Tibial nerve (tissue), 4 donors: ENCODE measurements around the gene ZFAND3. TPM values are rescaled to one million over a fixed set of nuclear protein-coding genes. Genes with fewer than 3 reads are reported as not detected.
"Not testable (repeated sequence)": the region's sequence is repeated elsewhere in the genome, so short reads cannot be mapped to it uniquely, and the experiment has no call there.

Source experiments
- DNase-seq, 2 donors: peaks; one replicate each; pipeline ENCODE4 v3.0.0-alpha.2; 2019; ENCODE audit warnings: low spot score in 2 of 2
- H3K27ac ChIP-seq, 4 donors: fragments of 200-600 bp; sonication (generic) in 3 of 4; one replicate each; pipeline ENCODE4 v1.5.1; 2017 to 2019; ENCODE audit warnings: mild to moderate bottlenecking in 1 of 4
- H3K27me3 ChIP-seq, 2 donors: fragments of 200-600 bp; sonication (generic) in 1 of 2; one replicate each; pipeline versions ENCODE4 v1.5.1 to v1.6.0; 2017 to 2019
- H3K36me3 ChIP-seq, 3 donors: fragments of 200-600 bp; sonication (generic); one replicate each; pipeline ENCODE4 v1.5.1; 2018 to 2019
- H3K4me1 ChIP-seq, 4 donors: fragments of 200-600 bp; sonication (generic) in 3 of 4; one replicate each; pipeline ENCODE4 v1.5.1; 2017 to 2019
- H3K4me3 ChIP-seq, 4 donors: fragments of 200-600 bp; sonication (generic) in 3 of 4; one replicate each; pipeline ENCODE4 v1.5.1; 2017 to 2019; ENCODE audit warnings: mild to moderate bottlenecking in 1 of 4, moderate library complexity in 1 of 4
- H3K9me3 ChIP-seq, 4 donors: fragments of 200-600 bp; sonication (generic) in 3 of 4; one replicate each; pipeline ENCODE4 v1.5.1; 2017 to 2019
- EP300 ChIP-seq, 2 donors: sonication (generic); formaldehyde crosslinking; IDR thresholded peaks; one replicate each; pipeline ENCODE4 v1.6.1; 2017; ENCODE audit warnings: antibody characterized with exemption in 2 of 2, mild to moderate bottlenecking in 1 of 2
- POLR2A ChIP-seq, 2 donors: fragments of 450-650 bp; IDR thresholded peaks; one replicate each; pipeline ENCODE4 v1.6.1; 2017; ENCODE audit warnings: antibody characterized with exemption in 2 of 2, mild to moderate bottlenecking in 2 of 2, moderate library complexity in 2 of 2
- WGBS, 2 donors: methylation state at CpG; one replicate each; pipeline ENCODE4 v1.1.5; 2018; 5-methylcytosine and 5-hydroxymethylcytosine counted together
- total RNA-seq, 4 donors: library from RNA; depleted of rRNA; stranded (reverse); fragments of >200 nt; gene quantifications; one replicate each; pipeline ENCODE4 v1.1.0, GENCODE V29; 2016
- TF ChIP-seq, protein P1 (sequence below), 5 experiments: fragments of 200-600 bp in 3 of 5; fragments of 450-650 bp in 2 of 5; sonication (generic) in 3 of 5; IDR thresholded peaks; one replicate each; pipeline ENCODE4 v1.5.1; 2016 to 2019; ENCODE audit warnings: antibody characterized with exemption in 5 of 5, mild to moderate bottlenecking in 3 of 5, moderate library complexity in 2 of 5

ZFAND3 gene
- total RNA-seq, 4 donors from 2014 or later = 30.1 to 47.9 (median 39.1) TPM

DNA sequence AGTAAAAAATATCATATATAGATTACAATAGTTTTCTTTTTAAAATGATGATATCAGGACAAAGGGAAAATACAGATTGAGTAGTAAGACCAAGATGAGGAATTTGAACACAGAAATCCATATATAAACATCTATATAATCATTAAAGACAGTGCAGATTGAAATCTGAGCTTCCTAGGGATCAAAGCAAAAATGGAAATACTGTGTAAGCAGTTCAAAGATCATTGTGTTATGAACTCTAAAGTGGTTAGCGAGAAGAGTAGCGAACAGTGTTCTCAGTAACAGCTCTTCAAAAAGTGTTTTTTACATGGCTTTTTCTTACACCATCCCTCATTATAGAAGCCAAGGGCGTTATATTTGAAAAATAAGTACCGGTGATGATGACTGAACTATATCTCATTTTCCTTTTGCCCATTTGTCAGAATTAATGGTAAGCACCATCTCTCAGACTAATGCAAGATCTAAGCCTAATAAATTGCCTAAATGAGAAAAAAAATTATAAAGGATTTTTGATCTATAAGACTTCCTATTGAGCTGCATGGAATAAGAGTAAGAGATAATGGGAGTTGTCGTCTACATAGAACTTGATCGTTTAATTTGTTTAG, 226.3 kb downstream of the ZFAND3 start:
- H3K4me1 ChIP-seq = peaks cover 0 to 2% (median 0%) of the 10 kb centered on the region in 4 donors
- DNase-seq = no peak
- TF ChIP-seq, protein P1, sequence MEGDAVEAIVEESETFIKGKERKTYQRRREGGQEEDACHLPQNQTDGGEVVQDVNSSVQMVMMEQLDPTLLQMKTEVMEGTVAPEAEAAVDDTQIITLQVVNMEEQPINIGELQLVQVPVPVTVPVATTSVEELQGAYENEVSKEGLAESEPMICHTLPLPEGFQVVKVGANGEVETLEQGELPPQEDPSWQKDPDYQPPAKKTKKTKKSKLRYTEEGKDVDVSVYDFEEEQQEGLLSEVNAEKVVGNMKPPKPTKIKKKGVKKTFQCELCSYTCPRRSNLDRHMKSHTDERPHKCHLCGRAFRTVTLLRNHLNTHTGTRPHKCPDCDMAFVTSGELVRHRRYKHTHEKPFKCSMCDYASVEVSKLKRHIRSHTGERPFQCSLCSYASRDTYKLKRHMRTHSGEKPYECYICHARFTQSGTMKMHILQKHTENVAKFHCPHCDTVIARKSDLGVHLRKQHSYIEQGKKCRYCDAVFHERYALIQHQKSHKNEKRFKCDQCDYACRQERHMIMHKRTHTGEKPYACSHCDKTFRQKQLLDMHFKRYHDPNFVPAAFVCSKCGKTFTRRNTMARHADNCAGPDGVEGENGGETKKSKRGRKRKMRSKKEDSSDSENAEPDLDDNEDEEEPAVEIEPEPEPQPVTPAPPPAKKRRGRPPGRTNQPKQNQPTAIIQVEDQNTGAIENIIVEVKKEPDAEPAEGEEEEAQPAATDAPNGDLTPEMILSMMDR (IDR thresholded peaks at IDR 0.05) = no peak
- TF ChIP-seq EP300 (IDR thresholded peaks at IDR 0.05) (no peak), POLR2A (IDR thresholded peaks at IDR 0.05) (no peak)
- no peak overlapping the region for H3K27ac ChIP-seq
- 87% methylated on average over 6 of the region's 6 CpGs for WGBS, 2 donors
- H3K36me3 ChIP-seq = no peaks in the 10 kb centered on the region
- H3K27me3 ChIP-seq = no peaks in the 10 kb centered on the region
- no peaks in the 10 kb centered on the region for H3K9me3 ChIP-seq
- no peak overlapping the region for H3K4me3 ChIP-seq

DNA sequence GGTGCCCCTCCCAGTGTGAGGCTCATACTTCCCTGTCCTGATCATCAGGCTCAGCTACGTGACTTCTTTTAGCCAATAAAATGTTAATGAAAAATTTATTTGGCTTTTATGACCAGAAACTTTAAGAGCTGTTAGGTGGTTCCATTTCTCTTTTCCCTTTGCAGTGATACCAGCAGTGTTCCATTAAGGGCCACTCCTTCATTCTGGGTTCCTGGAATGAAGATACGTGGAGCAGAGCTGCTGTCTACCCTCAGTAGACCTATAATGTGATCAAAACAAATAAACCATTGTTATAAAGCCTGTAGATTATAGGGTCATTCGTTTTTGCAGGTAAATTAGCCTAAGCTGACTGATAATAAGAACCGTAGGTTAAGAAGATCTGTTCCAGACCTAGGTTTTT, 228.0 kb downstream of the ZFAND3 start:
- 90 to 93% methylated on average over 4 of the region's 4 CpGs for WGBS, 2 donors

DNA sequence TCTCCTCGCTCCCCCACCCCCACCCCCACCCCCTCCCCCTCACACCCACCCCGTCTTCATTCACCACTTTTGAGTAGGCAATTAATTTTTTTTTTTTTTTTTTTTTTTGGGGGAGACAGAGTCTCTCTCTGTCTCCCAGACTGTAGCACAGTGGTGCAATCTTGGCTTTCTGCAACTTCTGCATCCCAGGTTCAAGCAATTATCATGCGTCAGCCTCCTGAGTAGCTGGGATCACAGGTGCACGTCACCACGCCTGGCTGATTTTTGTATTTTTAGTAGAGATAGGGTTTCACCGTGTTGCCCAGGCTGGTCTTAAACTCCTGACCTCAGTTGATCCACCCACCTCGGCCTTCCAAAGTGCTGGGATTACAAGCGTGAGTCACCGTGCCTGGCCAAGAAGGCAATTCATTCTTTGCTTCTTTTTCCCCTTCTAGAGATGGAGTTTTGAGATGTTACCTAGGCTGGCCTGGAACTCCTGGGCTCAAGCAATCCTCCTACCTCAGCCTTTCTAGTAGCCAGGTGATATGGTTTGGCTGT, 230.4 kb downstream of the ZFAND3 start:
- not testable (repeated sequence) for H3K36me3 ChIP-seq, H3K4me3 ChIP-seq, DNase-seq, H3K4me1 ChIP-seq, H3K27ac ChIP-seq, H3K9me3 ChIP-seq, H3K27me3 ChIP-seq
- WGBS, 2 donors = 79 to 94% methylated on average over 9 of the region's 9 CpGs

More for the DNA sequence above, 228.0 kb downstream of the ZFAND3 start:
- no peaks in the 10 kb centered on the region for H3K4me1 ChIP-seq
- DNase-seq = no peak
- no peaks in the 10 kb centered on the region for H3K36me3 ChIP-seq
- H3K4me3 ChIP-seq = no peak overlapping the region
- H3K27me3 ChIP-seq = no peaks in the 10 kb centered on the region
- no peak overlapping the region for H3K27ac ChIP-seq
- H3K9me3 ChIP-seq = no peaks in the 10 kb centered on the region
- TF ChIP-seq EP300 (IDR thresholded peaks at IDR 0.05) (no peak), POLR2A (IDR thresholded peaks at IDR 0.05) (no peak)
- TF ChIP-seq, protein P1 (IDR thresholded peaks at IDR 0.05) = no peak

DNA sequence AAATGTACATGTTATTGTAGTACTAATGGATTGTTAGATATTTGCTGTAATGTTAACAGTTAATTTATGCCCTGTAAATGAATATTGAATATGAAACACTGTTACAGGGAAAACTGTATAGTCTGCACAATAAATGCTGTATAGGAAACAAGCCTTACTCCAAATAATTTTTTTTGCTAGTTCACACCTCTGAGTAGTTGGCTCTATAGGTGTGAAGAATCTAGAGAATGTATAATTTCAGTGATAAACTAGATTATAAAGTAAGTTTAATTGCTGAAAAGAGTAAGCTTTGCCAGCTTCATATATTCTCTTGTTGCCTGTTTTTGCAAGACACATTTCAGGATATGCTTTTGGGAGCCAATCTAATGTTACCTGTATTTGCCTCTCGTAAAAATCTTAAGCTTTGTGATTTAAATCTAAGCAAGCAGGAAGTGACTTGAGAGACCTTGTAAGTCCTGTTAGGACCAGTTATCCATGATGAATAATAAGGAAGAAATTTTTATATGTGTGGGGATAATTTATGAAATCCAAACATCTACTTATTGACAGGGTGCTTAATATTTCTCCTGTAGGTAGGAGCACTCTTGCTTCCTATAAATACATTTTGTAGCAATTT, 232.4 kb downstream of the ZFAND3 start:
- Histone ChIP-seq H3K27ac (no peak overlapping the region), H3K36me3 (no peaks in the 10 kb centered on the region), H3K4me1 (peaks cover 0 to 17% (median 0%) of the 10 kb centered on the region in 4 donors), H3K4me3 (no peak overlapping the region), H3K27me3 (no peaks in the 10 kb centered on the region), H3K9me3 (no peaks in the 10 kb centered on the region)
- no peak for TF ChIP-seq POLR2A (IDR thresholded peaks at IDR 0.05)
- no peak for DNase-seq
- WGBS, 2 donors = 89 to 90% methylated on average over 1 of the region's 1 CpG

DNA sequence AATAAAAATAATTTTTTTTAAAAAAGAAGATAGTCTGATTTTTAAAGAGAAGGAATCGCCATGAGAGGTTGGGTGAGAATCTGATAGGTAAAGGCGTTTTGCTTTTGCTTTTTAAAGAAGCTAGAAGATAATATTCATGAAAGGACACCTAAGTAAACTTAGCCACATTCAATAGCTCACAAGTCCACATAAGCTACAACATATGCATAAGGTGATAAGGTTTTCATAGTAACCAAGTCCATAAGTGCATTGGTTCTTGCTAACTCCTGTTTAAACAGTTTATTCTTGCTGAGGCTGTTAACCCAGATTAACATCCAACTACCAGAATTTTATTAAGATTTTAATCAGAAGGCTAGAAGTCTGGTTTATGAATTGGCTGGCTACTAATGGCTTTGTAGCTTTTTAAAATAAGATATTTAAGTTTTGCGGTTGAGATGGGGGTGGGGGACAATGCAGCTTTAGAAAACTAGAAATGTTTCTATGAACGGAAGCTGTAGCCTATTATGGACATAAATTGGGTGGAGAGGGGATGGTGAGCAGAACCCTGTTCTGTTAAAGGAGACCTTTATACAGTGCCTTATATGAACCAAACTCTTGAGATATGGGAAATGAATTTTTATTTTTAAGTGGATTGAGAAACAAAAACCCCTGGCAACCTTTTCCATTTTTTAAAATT, 235.1 kb downstream of the ZFAND3 start:
- TF ChIP-seq EP300 (IDR thresholded peaks at IDR 0.05) (no peak), POLR2A (IDR thresholded peaks at IDR 0.05) (no peak)
- TF ChIP-seq, protein P1 (IDR thresholded peaks at IDR 0.05) = no peak
- no peaks in the 10 kb centered on the region for H3K27me3 ChIP-seq
- no peak for DNase-seq
- H3K4me3 ChIP-seq = no peak overlapping the region
- peaks cover 0 to 20% (median 0%) of the 10 kb centered on the region in 4 donors for H3K4me1 ChIP-seq
- WGBS, 2 donors = 77 to 80% methylated on average over 4 of the region's 4 CpGs
- H3K27ac ChIP-seq = no peak overlapping the region
- H3K36me3 ChIP-seq = no peaks in the 10 kb centered on the region
- no peaks in the 10 kb centered on the region for H3K9me3 ChIP-seq

DNA sequence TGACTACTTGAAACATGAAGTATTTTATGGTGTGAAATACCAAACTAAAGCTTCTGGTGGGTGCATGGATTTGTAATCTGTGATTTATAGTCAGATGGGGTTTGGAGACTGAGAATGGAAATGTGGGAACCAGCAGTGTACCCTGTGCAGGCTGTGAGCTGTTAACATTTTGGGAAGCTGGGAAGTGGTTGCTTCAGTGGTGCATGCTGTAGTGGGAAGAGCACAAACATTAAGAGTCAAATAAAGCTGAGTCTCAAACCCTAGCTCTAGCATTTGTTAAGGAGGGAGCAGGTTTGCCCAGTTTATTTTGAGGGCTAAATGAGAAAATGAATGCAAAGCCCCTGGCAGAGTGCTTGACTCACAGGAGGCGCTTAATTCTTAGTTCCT, 235.7 kb downstream of the ZFAND3 start:
- DNase-seq = no peak
- no peak overlapping the region for H3K27ac ChIP-seq
- H3K36me3 ChIP-seq = no peaks in the 10 kb centered on the region
- 94 to 97% methylated on average over 1 of the region's 1 CpG for WGBS, 2 donors
- no peaks in the 10 kb centered on the region for H3K9me3 ChIP-seq
- no peak overlapping the region for H3K4me3 ChIP-seq
- H3K4me1 ChIP-seq = peaks cover 0 to 20% (median 0%) of the 10 kb centered on the region in 4 donors
- TF ChIP-seq, protein P1 (IDR thresholded peaks at IDR 0.05) = no peak
- TF ChIP-seq EP300 (IDR thresholded peaks at IDR 0.05) (no peak), POLR2A (IDR thresholded peaks at IDR 0.05) (no peak)
- no peaks in the 10 kb centered on the region for H3K27me3 ChIP-seq
